ENCODE results near the gene SLC17A7. TPM values are rescaled to one million over a fixed set of nuclear protein-coding genes. Genes with fewer than 3 reads are reported as not detected.
"Not testable (repeated sequence)": the region's sequence is repeated elsewhere in the genome, so short reads cannot be mapped to it uniquely, and the experiment has no call there.

The SLC17A7 gene
- total RNA-seq, 6 donors from 2014 or later: 0.37 to 2.1 (median 0.78) TPM; not detected in 1

DNA sequence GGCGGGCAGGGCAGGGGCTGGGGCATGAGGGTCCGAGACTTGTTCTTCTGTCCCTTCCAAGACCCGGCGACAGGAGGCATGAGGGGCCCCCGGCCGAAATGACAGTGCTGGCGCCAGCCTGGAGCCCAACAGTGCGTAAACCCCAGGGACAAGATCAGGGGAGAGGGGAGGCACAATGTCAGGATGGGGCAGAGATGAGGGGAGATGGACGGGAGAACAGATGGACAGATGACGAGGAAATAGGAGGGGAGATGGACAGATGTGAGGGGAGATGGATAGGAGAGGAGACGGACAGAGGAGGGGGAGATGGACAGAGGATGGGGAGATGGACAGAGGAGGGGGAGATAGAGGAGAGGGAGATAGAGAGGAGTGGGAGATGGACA, 33.2 kb upstream of the SLC17A7 start:
- TF ChIP-seq POLR2A (IDR thresholded peaks at IDR 0.05): no peak
- TF ChIP-seq, protein P1, sequence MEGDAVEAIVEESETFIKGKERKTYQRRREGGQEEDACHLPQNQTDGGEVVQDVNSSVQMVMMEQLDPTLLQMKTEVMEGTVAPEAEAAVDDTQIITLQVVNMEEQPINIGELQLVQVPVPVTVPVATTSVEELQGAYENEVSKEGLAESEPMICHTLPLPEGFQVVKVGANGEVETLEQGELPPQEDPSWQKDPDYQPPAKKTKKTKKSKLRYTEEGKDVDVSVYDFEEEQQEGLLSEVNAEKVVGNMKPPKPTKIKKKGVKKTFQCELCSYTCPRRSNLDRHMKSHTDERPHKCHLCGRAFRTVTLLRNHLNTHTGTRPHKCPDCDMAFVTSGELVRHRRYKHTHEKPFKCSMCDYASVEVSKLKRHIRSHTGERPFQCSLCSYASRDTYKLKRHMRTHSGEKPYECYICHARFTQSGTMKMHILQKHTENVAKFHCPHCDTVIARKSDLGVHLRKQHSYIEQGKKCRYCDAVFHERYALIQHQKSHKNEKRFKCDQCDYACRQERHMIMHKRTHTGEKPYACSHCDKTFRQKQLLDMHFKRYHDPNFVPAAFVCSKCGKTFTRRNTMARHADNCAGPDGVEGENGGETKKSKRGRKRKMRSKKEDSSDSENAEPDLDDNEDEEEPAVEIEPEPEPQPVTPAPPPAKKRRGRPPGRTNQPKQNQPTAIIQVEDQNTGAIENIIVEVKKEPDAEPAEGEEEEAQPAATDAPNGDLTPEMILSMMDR (IDR thresholded peaks at IDR 0.05): no peak
- TF ChIP-seq EP300 (IDR thresholded peaks at IDR 0.05): no peak
- TF ChIP-seq POLR2AphosphoS5 (IDR thresholded peaks at IDR 0.05): no peak
- peaks cover 9 to 28% (median 14%) of the 10 kb centered on the region in 4 donors for H3K4me1 ChIP-seq
- ATAC-seq (ENCODE audit: low FRiP score in 2 of 2): no peak

DNA sequence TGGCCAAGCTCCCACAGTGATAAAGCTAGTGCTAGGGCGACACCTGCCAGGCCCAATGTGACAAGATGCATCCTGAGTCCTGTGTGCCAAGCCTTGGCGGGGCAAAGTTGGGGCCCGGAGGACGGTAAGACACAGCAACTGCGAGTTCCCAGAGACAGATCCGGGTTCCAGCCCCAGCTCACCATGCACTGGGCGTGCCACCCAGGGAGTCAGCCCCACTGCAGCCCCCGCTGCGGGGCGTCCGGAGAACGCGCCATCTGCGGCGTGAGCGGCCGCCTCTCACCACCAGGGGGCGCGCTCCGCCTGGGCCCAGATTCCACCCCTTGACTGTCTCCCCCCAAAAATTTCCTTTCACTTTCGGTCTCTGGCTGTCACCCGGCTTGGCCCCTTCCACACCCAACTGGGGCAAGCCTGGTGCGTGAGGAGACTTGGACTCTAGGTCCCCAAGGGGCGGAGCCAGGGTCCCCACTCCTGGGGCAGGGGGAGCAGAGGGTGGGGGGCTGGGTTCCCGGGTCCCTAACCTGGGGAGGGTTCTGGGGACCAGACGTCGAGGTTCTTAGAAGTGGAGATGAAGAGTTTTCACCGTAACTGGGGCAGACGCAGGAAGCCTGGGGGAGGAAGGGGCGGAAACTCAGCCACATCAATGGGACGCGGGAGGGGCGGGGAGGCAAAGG, 32.7 kb upstream of the SLC17A7 start, which contains the start of gene FLT3LG:
Gene FLT3LG, plus strand, starts transcription at position 348 of the 674 bp plus-strand sequence. CDS start 425 bp downstream, outside the sequence.
- Histone ChIP-seq H3K27me3 (no peaks in the 10 kb centered on the region), H3K9me3 (no peaks in the 10 kb centered on the region), H3K4me3 (peak within 1 kb of the TSS; percentile 47 to 85 (median 64)), H3K4me1 (peaks cover 9 to 34% (median 16%) of the 10 kb centered on the region in 4 donors), H3K36me3 (peaks cover 0 to 7% (median 0%) of the 10 kb centered on the region in 4 donors), H3K27ac (peak within 1 kb of the TSS; percentile 73 to 92 (median 88))
- ATAC-seq (ENCODE audit: low FRiP score in 2 of 2): peak; percentile 87 to 91
- WGBS, 2 donors: 0 to 8% methylated on average over 6 to 17 of the region's 33 CpGs
- peak; percentile 82 to 97 for DNase-seq
- TF ChIP-seq EP300 (IDR thresholded peaks at IDR 0.05): no peak
- TF ChIP-seq POLR2A (IDR thresholded peaks at IDR 0.05): peak in 1 of 4 donors; percentile 18
- TF ChIP-seq, protein P1 (IDR thresholded peaks at IDR 0.05): peak; percentile 98 to 99 (median 98)
- peak; percentile 42 to 69 for TF ChIP-seq POLR2AphosphoS5 (IDR thresholded peaks at IDR 0.05)

More for the DNA sequence above, 33.2 kb upstream of the SLC17A7 start:
- Histone ChIP-seq H3K4me3 (peak overlapping the region; percentile 47 to 85 (median 64)), H3K9me3 (no peaks in the 10 kb centered on the region), H3K36me3 (peaks cover 0 to 7% (median 0%) of the 10 kb centered on the region in 4 donors), H3K27ac (peak overlapping the region; percentile 73 to 92 (median 88)), H3K27me3 (no peaks in the 10 kb centered on the region)
- WGBS, 2 donors: 4% methylated on average over 10 to 11 of the region's 11 CpGs
- DNase-seq: no peak

DNA sequence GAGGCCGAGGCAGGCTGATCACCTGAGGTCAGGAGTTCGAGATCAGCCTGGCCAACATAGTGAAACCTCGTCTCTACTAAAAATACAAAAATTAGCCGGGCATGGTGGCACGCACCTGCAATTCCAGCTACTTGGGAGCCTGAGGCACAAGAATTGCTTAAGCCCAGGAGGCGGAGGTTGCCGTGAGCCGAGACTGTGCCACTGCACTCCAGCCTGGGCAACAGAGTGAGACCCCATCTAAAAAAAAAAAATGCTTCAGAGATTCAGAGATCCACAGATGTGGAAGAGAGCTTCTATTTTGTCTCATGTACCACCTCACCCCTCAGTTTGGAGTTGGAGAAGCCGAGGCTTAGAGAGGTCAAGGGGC, 32.2 kb upstream of the SLC17A7 start:
- not testable (repeated sequence) for H3K9me3 ChIP-seq; H3K27me3 ChIP-seq; H3K36me3 ChIP-seq; ATAC-seq (ENCODE audit: low FRiP score in 2 of 2); DNase-seq
- Histone ChIP-seq H3K4me1 (peaks cover 9 to 35% (median 21%) of the 10 kb centered on the region in 4 donors), H3K4me3 (peak overlapping the region in 3 of 4 donors; percentile 47 to 85 (median 66)), H3K27ac (peak overlapping the region; percentile 73 to 92 (median 88))
- whole genome bisulfite sequencing, 2 donors: 52 to 71% methylated on average over 4 to 9 of the region's 9 CpGs

DNA sequence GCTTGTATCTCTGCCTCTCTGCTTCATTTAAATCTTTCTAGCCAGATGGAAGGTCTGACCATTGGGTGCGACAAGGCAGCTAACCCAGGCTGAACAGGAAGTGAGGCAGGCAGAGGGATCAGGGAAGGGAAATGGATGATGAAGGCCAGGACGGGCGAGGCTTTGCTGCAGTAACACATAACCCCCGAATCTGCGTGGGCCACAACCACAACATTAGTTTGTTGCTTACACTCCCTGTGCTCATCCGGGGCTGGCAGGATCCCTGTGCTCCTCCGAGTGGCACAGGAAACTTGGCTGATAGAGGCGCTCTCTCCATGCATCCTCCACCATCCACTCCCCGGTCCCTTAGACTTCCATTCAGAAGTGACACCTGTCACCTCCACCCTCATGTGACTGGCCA, 31.6 kb upstream of the SLC17A7 start:
- Histone ChIP-seq H3K9me3 (no peaks in the 10 kb centered on the region), H3K27ac (peak overlapping the region in 3 of 4 donors; percentile 87 to 92 (median 90)), H3K36me3 (peaks cover 0 to 7% (median 0%) of the 10 kb centered on the region in 4 donors), H3K4me1 (peaks cover 9 to 38% (median 22%) of the 10 kb centered on the region in 4 donors), H3K27me3 (no peaks in the 10 kb centered on the region), H3K4me3 (no peak overlapping the region)
- DNase-seq: no peak
- no peak for ATAC-seq (ENCODE audit: low FRiP score in 2 of 2)
- TF ChIP-seq EP300 (IDR thresholded peaks at IDR 0.05) (no peak), POLR2AphosphoS5 (IDR thresholded peaks at IDR 0.05) (no peak), POLR2A (IDR thresholded peaks at IDR 0.05) (no peak)
- TF ChIP-seq, protein P1 (IDR thresholded peaks at IDR 0.05): no peak
- 58 to 60% methylated on average over 9 of the region's 9 CpGs for WGBS, 2 donors

DNA sequence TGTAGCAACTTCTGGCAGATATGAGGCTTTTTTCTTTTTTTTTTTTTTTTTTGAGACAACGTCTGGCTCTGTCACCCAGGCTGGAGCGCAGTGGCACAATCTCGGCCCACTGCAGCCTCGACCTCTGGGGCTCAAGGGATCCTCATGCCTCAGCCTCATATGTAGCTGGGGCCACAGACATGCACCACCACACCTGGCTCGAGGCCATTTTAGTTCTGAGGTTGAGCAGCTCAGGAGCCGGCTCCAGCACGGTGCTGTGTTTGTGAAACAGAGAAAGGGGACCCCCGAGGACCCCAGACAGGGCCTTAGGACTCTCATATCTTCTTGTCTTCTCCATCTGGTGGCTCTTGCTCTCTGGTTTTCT, 29.3 kb upstream of the SLC17A7 start:
- H3K27me3 ChIP-seq: no peaks in the 10 kb centered on the region
- peaks cover 9 to 38% (median 22%) of the 10 kb centered on the region in 4 donors for H3K4me1 ChIP-seq
- ATAC-seq (ENCODE audit: low FRiP score in 2 of 2): no peak
- 65 to 82% methylated on average over 8 of the region's 8 CpGs for WGBS, 2 donors
- H3K36me3 ChIP-seq: peaks cover 0 to 18% (median 7%) of the 10 kb centered on the region in 4 donors
- TF ChIP-seq POLR2AphosphoS5 (IDR thresholded peaks at IDR 0.05) (no peak), EP300 (IDR thresholded peaks at IDR 0.05) (no peak), POLR2A (IDR thresholded peaks at IDR 0.05) (no peak)
- TF ChIP-seq, protein P1 (IDR thresholded peaks at IDR 0.05): no peak
- no peak for DNase-seq
- H3K27ac ChIP-seq: no peak overlapping the region
- H3K9me3 ChIP-seq: no peaks in the 10 kb centered on the region
- H3K4me3 ChIP-seq: no peak overlapping the region
